ENCODE results near the gene RAPGEF2. TPM values are rescaled to one million over a fixed set of nuclear protein-coding genes. Genes with fewer than 3 reads are reported as not detected.

Gene RAPGEF2
- total and polyA plus RNA-seq, 9 of the 15 experiments (the other 6 are each of a cell fraction or from before 2014, with no cell fraction given), result 3.1 to 32.6 (median 23.1) TPM

GRCh38 chr4:159127745-159128518 is 25.1 kb downstream of the RAPGEF2 start:
- POLR2A ChIA-PET, result interaction anchor here (1.0 to 1.1 kb wide), 2 partner anchors 10 to 23 kb away, joined by 3 read pairs; no protein-coding TSS in a partner anchor
- CTCF ChIA-PET (ENCODE audit: low intra/inter-chr PET ratio), result no interaction called here
- WGBS (ENCODE audit: insufficient coverage, low coverage, missing lambda C conversion rate), result 56% methylated on average over 4 of the region's 4 CpGs
- TF ChIP-seq RBM25 (IDR thresholded peaks at IDR 0.05; ENCODE audit: low read depth, low read length, severe bottlenecking) (peak; percentile 96), MEIS2 (IDR thresholded peaks at IDR 0.05; ENCODE audit: partially characterized antibody) (peak; percentile 57), USF1 (CRISPR knock-in tag; IDR thresholded peaks at IDR 0.05) (no peak), ZNF316 (IDR thresholded peaks at IDR 0.05) (peak; percentile 86), HMBOX1 (IDR thresholded peaks at IDR 0.05) (0 out of 2 replicates have a peak, but pooled peaks have one; percentile 18), ZNF280A (IDR thresholded peaks at IDR 0.05; ENCODE audit: low read depth, partially characterized antibody) (no peak), HNRNPUL1 (IDR thresholded peaks at IDR 0.05; ENCODE audit: low read length) (no peak), MAZ (CRISPR knock-in tag; conservative IDR thresholded peaks at IDR 0.05 in 1 of 2, IDR thresholded peaks at IDR 0.05 in 1 of 2) (no peak), MNT (conservative IDR thresholded peaks at IDR 0.05) (0 out of 4 replicates have a peak, but pooled peaks of 1 of the 2 experiments have one; percentile 25), MAFG (tag; conservative IDR thresholded peaks at IDR 0.05) (peak; percentile 71), KAT8 (IDR thresholded peaks at IDR 0.05; ENCODE audit: low read depth) (no peak), RFX1 (IDR thresholded peaks at IDR 0.05) (no peak), SMARCA5 (IDR thresholded peaks at IDR 0.05) (0 out of 2 replicates have a peak, but pooled peaks have one; percentile 27), BCOR (IDR thresholded peaks at IDR 0.05) (peak; percentile 88), MAFF (IDR thresholded peaks at IDR 0.05; ENCODE audit: low read length) (peak; percentile 74), PURB (CRISPR knock-in tag; IDR thresholded peaks at IDR 0.05; ENCODE audit: low read depth) (no peak)

More at GRCh38 chr4:159127745-159128518, 25.1 kb downstream of the RAPGEF2 start:
- Histone ChIP-seq H3K9me3 (replicated peaks; ENCODE audit: control insufficient read depth, insufficient read depth, low read depth, low read length) (no peaks in the 10 kb centered on the region), H3K4me1 (replicated peaks in 1 of 2; ENCODE audit: control insufficient read depth in 2 of 2, insufficient read depth in 2 of 2, low read length in 2 of 2) (peaks cover 19 to 44% of the 10 kb centered on the region in 2 experiments), H2AFZ (ENCODE audit: low read depth, low read length) (no peak overlapping the region), H3K4me3 (no peak overlapping the region), H3K27ac (ENCODE audit: extremely low read depth, low read depth, low read length) (peak overlapping the region; percentile 57), H3K27me3 (ENCODE audit: control insufficient read depth in 2 of 2, insufficient read depth in 2 of 2, low read length in 2 of 2) (no peaks in the 10 kb centered on the region), H4K20me1 (replicated peaks; ENCODE audit: control insufficient read depth, insufficient read depth, low read length) (no peaks in the 10 kb centered on the region; the same call in 1 of the 2 replicates), H3K36me3 (ENCODE audit: control insufficient read depth, insufficient read depth, low read length) (no peaks in the 10 kb centered on the region), H3K79me2 (ENCODE audit: control insufficient read depth, insufficient read depth, low read length) (peaks cover 84% of the 10 kb centered on the region), H3K9me1 (ENCODE audit: control insufficient read depth, insufficient read depth, low read length) (no peaks in the 10 kb centered on the region), H3K9ac (ENCODE audit: insufficient read depth in 1 of 2, low read depth in 2 of 2, low read length in 2 of 2) (peak overlapping the region in 1 of 2 experiments; percentile 27; a peak in 2 of 4 replicates), H3K4me2 (ENCODE audit: insufficient read depth, low read length) (peak overlapping the region; percentile 38; the same call in 1 of the 2 replicates)
- intact Hi-C loops (cut with micrococcal nuclease), result no loop called here
- ATAC-seq (peak; percentile 45), FAIRE-seq (peak; percentile 81), DNase-seq (ENCODE audit: extremely low read depth in 1 of 4, low spot score in 3 of 4) (no peak)
- in situ Hi-C loops (cut with MboI), result no loop called here
- no TSS peak for BruUV-seq (replicated peaks)
